Measurements from ENCODE around the gene SLAMF9.

Gene SLAMF9

DNA sequence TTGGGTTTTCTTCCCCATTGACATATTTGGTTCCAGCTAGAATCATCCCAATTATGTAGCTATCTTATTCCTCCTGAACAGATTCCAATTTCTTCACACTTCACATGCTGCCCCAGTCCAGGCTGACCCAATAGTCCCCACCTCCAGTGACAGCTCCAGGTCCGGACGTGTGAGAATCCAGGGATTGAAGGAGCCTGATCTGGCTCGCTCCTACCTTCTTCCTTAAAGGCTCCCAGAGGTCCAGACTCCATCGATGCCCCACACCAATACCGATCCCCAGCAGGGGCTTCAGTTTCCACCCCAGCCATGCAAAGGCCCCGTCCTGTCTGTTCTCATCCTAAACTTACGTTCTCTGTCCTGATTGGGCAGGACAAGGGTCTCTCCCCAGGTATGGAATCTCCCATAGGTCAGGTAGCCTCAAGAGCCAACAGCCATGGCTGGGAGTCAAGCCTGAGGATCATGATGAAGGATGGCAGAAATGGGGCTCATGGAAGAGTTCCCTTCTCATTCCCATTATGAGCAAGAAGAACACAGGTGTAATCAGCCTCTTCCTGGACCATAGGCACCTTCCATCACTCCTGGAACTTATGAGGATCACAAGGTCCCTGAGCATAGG lies 20.4 kb upstream of the SLAMF9 start:
- DNase-seq = no peak

DNA sequence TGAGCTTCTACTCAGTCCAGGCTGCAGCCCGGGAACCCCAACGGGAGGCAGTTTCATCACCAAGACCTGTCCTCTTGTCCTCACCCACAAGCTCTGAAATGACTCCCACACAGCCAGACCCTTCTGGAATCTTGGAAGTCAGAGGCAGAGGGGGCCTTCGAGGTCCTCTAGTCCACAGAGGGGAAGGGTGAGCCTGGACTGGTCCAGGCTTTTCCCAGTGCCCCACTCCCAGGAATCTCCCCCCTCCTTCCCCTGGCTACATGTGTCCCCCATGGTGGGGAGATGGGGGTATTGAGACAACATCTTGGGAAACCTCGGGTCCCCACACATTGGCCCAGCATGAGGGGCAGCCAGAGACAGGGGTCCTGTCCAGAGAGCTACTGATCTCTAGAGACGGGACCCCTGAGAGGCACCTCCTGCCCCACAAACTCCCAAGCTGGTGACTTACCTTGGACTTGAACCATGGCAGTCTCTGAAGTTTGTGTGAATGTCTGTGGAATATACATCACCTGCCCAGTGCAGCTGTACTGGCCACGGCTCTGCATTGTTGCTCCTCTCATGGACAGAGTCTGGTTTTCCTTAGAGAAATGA lies 19.4 kb upstream of the SLAMF9 start:
- no peak for DNase-seq

GRCh38 chr1:159972443-159973205 lies 18.6 kb upstream of the SLAMF9 start:
- DNase-seq = no peak

GRCh38 chr1:159970932-159971342 lies 16.9 kb upstream of the SLAMF9 start:
- DNase-seq = peak; percentile 41

GRCh38 chr1:159968901-159969300 lies 14.9 kb upstream of the SLAMF9 start:
- DNase-seq = no peak

DNA sequence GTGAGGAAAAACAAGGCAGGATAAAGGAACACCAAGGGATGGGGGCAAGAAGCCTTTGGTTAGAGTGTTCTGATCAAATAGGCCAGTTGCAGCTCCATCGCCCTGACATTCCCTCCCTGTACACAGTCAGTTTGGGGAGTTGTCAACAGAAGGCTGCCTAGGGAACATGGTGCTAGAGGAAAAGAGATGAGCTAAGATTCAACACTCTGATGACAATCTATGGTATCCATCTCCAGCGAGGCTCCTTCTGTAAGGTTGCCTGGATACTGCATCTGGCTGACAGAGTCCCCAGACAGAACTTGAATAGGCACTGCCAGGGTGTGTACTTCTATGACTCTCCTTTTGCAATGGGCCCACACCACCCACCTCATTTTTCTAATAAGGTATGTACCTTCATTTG lies 11.2 kb upstream of the SLAMF9 start:
- DNase-seq = no peak

GRCh38 chr1:159964144-159964543 lies 10.1 kb upstream of the SLAMF9 start:
- no peak for DNase-seq

- DNase-seq = no peak
These were observed 8.1 kb upstream of the SLAMF9 start for GRCh38 chr1:159962176-159962575.

DNA sequence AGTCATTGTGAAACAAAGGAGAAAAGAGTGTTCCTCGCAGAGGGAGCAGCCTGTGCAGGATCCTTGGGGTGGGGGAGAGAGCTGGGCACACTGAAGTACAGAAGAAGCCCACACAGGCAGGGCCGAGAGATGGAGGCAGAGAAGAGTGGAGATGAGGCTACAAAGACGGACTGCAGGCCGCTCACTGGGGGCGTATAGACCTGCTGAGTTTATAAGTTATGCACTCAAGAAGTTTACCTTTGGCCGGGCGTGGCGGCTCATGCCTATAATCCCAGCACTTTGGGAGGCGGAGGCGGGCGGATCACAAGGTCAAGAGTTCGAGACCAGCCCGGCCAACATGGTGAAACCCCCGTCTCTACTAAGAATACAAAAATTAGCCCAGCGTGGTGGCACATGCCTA lies 7.6 kb upstream of the SLAMF9 start:
- no peak for DNase-seq

- peak; percentile 99 for DNase-seq
These were observed 6.8 kb upstream of the SLAMF9 start for GRCh38 chr1:159960721-159961381.

GRCh38 chr1:159959451-159959850 lies 5.4 kb upstream of the SLAMF9 start:
- DNase-seq = peak; percentile 70

DNA sequence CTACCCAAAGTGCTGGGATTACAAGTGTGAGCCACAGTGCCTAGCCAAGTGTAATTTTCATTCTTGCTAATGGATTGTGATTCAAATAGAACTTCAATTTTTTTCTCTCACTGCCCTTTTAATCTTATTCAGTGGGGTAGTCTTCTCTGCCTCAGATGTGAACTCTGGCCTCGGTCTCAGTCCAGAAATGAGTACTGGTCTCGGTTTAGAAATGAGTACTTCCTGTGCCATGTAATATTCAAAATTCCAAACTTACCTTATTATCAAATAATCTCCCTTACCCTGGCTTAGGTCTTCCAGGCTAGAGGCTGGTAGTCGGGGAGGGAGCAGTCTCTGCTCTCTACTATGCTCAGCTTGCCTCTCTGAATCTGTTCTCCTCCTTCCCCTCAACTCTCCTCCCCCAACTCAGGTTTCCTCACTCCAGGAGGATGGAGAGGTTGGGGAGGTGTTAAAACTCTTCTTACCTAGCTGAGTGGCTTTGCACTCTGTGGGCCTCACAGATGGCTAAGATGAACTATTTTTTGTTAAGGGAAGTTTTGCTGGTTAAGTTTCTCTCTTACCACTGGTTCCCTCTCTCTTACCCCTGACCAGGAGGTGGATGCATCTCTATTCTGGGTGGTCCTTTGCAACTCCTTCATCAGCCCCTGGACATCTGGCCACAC lies 4.8 kb upstream of the SLAMF9 start:
- no peak for DNase-seq

- no peak for DNase-seq
These were observed 3.8 kb upstream of the SLAMF9 start for GRCh38 chr1:159957824-159958268.

GRCh38 chr1:159955456-159955855 lies 1.4 kb upstream of the SLAMF9 start:
- no peak for DNase-seq

- no peak for DNase-seq
These were observed 1.1 kb downstream of the SLAMF9 start for GRCh38 chr1:159952932-159953331.

DNA sequence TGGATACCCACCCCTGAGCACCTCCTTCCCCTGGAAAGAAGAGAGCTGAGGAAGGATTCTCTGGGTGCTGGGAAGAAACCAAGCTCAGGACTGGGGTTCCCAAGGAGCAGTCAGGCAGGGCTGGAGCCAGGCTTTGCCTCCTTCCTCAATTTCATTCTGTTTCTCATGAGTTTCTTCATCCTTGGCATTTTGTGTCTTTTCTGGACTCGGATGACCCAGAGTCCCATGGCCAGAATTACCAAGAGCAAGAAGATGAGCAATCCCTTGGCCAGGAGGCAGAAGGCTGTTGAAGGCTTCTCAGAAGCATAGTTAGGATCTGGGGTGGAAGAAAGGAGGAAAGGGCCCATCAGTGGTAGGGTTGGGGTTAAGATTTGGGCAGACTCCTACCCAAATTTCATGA lies 2.5 kb downstream of the SLAMF9 start:
- no peak for DNase-seq

GRCh38 chr1:159951016-159951415 lies 3.0 kb downstream of the SLAMF9 start:
- no peak for DNase-seq

GRCh38 chr1:159949981-159950381 lies 4.1 kb downstream of the SLAMF9 start:
- DNase-seq = no peak

GRCh38 chr1:159949123-159949522 lies 4.9 kb downstream of the SLAMF9 start:
- DNase-seq = no peak

- no peak for DNase-seq
These were observed 6.1 kb downstream of the SLAMF9 start for GRCh38 chr1:159947942-159948341.

DNA sequence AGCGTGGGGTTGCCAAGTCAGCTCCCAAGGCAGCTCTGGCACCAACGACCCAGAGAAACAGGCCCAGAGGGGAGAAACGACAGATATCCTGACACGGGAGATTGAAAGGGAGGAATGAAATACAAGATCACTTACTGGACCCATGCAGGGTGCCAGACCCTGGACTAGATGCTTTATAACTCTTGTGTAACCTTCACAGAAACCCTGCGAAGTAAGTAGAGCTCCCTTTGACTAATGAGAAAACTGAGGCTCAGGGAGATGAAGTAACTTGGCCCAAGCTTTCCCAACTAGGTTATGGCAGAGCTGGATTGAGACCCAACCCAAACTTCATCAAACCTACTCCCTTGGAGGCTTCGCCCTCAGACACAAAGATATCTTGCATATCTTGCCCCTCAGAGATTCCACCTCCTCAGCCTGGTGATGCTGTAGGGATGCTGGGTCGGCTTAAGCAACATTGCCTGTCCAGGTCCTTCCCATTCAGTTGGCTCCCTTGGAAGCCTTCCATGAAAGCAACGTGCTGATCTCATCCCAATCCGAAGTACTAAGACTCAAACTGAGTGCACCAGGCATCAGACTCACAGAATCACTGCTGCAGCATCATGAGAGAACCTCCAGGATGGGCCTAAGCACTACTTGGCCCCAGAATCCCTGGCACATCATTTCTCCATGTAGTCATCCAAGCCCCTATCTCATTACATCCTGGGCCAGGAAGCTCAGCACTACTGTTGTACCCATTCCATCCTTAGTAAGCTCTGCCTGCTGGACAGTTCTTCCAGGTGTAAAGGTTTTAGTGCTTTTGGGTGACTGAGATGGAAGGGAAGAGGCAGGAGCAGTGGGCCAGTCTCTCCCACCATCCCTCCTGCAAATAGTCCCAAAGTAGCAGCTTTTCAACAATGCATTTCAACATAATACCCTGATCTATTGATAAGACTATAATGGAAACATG lies 7.5 kb downstream of the SLAMF9 start:
- DNase-seq = peak; percentile 58

Data from NCI-H226 (cell line).